Pulmonary artery endothelial cell (primary cell): ENCODE measurements around the gene FICD. TPM values are rescaled to one million over a fixed set of nuclear protein-coding genes. Genes with fewer than 3 reads are reported as not detected.

ENCODE experiments used
- DNase-seq: peaks from one replicate; pipeline ENCODE4 v3.0.0-alpha.2; 2011; ENCODE audit warnings: low read depth, low spot score
- total RNA-seq: library from RNA; depleted of rRNA; stranded (reverse); fragments of >200 nt; gene quantifications from 2 replicates; pipeline ENCODE4 v1.2.3, GENCODE V29; 2014

FICD gene
- total RNA-seq, 1 donor from 2014 or later: 8.2 TPM

DNA sequence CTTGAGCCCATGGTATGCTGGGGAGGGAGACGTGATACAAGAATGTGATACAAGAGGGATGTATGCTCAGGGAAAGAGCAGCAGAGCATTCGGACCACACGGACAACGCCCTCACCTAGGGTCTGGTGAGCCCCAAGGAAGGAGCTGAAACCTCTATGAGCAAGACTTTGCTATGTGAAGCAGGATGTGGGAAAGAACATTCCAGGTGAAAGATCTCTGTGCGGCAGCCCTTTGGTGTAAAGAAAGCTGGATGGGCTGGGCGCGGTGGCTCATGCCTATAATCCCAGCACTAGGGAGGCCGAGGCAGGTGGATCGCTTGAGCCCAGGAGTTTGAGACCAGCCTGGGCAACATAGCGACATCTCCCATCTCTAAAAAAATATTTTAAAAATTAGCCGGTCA is 16.9 kb upstream of the FICD start:
- DNase-seq: no peak

- DNase-seq: no peak
Measured at GRCh38 chr12:108502922-108503321, 12.2 kb upstream of the FICD start.

DNA sequence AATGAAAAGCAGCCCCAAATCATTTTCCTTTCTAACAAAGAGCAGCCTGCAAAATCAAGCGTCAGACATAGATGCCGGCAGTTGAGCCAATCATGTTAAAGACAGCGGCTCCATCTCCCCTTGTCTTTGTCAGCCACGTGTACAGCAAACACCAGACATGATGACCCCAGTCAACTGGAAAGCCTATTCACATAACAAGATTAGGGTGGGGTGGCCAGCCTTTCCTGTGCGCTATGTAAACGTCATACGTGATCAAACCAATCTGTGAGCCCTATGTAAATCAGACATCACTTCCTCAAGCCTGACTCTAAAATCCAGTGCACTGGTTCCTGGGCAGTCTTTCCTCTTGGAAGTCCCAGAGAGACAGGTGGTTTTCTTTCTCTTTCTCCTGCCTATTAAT is 9.9 kb upstream of the FICD start:
- DNase-seq: no peak

- no peak for DNase-seq
Measured at GRCh38 chr12:108507971-108508642, 7.0 kb upstream of the FICD start.

DNA sequence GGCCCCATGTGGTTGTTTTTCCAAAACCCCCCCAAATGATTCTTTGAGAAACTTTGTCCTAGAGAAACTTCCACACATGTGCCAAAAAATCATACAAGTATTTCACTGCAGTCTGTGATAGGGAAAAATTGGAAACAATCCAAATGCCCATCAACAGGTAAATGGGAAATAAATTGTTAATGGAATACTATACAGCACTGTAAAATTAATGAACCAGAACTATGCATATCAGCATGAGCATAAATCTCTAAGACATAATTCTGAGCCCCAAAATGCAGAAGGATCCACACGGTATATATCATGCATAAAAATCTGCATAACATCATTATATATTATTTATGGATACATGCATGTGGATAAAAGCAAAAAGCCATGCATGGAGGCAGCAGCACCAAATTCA is 5.3 kb upstream of the FICD start:
- no peak for DNase-seq

DNA sequence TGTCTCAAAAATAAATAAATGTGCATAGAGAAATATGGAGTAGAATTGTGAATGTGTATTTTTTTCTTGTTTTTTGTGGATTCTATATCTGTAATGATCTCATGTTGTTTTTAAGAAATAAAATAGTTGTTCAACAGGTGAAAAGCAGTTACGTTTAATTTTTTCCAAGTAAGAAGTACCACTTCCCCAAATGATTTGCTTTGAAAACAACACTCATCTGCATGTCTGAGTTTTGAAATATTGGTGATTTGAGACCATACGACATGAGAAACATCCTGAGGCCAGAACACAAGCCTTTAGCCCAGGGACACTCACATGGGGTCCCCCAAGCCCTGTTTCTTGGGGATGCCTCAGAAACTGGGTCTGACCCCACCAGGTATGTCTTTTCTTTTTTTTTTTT is 4.2 kb upstream of the FICD start:
- DNase-seq: no peak

DNA sequence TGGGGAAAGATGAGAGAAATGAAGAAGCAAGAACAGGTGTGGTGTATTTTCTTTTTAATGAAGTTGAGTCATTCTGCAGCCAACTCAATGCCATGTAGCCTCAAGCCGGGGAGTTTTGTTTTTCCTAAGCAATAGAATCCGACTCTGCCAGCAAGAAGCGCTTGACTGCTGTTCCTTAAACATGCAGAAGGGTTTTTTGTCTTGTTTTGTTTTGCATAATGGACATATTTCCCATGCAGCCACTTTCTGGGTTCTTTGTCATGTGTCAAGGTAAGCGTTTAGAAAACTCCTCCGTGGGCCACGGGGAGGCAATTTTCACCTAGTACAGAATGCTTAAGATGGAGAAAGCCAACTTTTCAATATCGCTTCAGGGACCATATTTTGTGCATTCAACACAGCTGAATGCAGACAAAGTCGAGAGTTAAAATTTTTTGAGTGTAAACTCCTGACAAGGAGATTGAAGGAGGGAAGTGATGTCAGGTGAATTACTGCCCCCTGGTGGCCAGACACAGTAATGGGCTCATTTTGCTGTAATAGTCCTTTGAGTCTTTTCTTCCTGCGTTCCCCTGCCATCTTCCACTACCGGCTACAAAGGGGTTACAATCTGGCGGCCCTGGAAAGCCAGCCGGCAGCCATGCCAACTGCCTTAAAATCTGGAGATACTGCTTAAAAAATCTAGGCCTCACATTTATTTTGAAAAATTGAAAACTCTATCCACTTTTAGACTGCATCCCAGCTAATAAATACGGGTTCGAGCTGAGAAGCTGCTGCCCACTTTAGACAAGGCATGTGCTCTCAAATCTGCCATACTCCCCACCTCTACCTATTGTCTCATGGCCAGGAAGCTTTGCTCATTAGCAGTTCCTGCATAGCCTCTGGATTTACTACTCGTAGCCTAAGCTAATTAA is 3.2 kb upstream of the FICD start:
- peak; percentile 30 for DNase-seq

DNA sequence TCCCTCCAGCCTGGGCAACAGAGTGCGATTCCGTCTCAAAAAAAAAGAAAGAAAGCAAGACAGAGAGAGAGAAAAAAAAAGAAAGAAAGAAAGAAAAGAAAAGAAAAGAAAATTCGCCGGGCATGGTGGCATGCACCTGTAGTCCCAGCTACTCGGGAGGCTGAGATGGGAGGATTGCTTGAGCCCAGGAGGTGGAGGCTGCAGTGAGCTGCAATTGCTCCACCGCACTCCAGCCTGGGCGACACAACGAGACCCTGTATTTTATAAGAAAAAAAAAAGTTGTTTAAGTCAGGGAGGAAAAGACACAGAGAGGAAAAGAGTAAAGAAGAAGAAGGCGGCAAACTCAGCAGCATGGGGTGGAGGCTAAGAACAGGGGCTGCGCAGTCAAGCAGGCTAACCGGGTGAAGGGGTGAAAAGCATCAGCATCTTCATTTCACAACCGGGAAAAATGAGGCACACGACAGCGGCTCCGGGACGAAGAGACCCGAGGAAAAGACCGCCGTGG is 557 bp upstream of the FICD start:
- DNase-seq: no peak

DNA sequence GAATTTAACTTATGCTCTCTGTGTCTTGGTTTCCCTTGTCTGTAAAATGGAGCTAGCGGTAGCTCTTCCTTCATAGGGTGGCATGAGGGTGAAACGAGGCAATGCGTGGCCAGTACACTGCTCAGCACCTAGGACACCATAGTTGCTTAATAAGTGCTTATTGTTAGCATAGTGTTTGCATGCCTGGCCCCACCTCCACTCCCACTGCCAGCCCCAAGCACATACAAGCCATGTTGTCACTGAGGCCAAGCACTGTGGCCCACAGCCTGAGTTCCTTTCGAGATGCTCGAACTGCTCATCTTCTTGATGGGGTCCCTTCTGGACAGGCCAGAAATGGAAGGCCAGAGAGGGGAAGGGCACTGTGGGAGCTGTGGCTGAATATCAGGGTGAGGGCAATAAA is 839 bp downstream of the FICD start:
- DNase-seq: no peak

GRCh38 chr12:108516511-108517275 is 1.6 kb downstream of the FICD start:
- no peak for DNase-seq

GRCh38 chr12:108517288-108518100 is 2.4 kb downstream of the FICD start:
- DNase-seq: no peak

DNA sequence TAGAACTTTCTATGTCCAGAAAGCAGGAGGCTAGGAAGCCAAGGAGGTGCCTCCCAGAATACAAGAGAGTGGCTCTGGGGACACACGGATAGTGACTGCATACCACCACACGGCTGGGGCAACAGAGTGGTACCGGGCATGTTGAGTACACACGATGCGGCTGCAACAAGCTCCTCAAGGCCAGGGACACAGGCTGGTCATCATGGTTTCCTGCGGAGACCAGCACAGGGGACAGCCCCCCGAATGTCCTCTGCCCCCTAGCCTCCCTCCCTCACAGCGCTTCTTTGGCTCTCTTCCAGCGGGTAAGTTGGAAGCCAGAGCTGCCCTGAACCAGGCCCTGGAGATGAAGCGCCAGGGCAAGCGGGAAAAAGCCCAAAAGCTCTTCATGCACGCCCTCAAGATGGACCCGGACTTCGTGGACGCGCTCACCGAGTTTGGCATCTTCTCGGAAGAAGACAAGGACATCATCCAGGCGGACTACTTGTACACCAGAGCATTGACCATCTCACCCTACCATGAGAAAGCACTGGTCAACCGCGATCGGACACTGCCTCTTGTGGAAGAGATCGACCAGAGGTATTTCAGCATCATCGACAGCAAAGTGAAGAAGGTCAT is 3.1 kb downstream of the FICD start:
- no peak for DNase-seq

GRCh38 chr12:108518716-108519496 is 3.8 kb downstream of the FICD start:
- DNase-seq: no peak

- no peak for DNase-seq
Measured at GRCh38 chr12:108519558-108519957, 4.5 kb downstream of the FICD start.

GRCh38 chr12:108523365-108523764 is 8.3 kb downstream of the FICD start:
- DNase-seq: no peak

GRCh38 chr12:108525681-108526080 is 10.6 kb downstream of the FICD start:
- no peak for DNase-seq

DNA sequence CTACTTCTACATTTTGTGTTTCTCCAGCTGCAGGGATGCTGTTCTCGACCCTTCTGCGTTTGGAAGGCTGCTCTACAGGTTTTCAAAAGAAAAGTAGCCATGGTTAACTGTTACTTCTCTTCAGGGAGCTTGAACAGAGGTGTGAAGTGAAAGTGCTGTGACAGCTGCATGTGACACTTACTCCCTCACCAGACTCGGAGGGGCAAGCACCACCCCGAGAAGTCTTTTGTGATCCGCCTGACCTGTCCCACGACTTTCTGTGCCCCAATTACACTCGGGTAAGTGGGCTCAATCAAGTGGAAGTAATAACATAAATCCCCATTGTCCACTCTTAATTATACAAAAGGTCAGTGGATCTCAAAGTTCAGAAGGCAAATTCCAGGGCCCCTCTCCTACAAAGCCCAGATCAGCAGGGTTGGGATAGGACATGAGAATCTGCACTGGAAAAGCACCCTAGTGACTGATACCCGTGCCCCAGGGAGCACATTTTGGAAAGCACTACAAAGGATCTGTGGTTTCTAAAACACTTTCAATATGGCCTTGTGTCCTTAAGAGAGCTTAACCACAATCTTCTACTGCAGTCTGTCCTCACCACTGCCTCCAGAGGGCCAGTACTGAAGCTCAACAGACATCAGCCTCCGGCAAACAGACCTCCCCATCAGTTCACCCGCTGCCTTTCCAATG is 11.5 kb downstream of the FICD start:
- DNase-seq: no peak

- no peak for DNase-seq
Measured at GRCh38 chr12:108527166-108527496, 12.1 kb downstream of the FICD start.

DNA sequence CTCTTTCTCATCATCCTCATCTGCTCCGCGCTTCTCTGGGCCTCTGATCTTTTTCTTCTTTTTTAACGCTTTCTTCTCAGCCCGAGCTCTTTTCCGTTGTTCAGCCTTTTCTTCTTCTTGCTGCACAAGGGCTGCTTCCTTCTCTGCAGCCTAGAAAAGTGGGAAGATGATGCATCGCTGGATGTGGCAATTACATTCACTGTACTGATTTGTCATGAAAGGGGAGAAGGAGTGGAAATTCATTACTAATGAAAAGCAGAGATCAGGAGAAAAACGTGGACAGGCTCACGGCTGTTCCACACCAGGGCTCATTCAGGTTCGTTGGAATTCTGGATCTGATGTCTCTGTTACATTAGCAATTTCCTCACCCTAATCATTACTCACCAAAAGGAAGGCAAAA is 15.1 kb downstream of the FICD start:
- no peak for DNase-seq
